HG03139 (cell line): ENCODE results near the gene KIAA1217.
A peak's percentile ranks its signal among the peaks of the same experiment; 100 is the strongest.
"Not testable (repeated sequence)": the region's sequence is repeated elsewhere in the genome, so short reads cannot be mapped to it uniquely, and the experiment has no call there.

Experiments used
- ATAC-seq: cut with Tn5 transposase; IDR thresholded peaks from one replicate; pipeline ENCODE4 v1.9.1; 2021; ENCODE audit not compliant: unreplicated experiment

Gene KIAA1217

DNA sequence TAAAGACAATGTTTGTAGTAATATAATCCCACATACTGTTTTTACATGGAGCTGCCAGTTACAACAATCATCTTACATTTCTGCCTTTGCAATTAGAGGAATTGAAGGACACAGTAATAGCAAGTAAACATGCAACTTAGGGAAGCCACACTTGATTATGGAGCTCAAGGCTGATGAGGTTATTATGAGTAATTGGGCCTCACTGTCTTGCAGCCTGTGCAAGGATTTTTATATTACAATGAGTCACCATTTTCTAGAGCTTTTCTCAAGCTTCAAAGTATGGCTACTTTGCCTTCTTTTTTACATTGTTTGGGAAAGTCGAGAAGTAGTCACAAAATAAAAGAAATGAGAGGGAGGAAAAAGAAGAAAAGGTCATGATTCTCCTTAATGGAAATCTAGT is 226.4 kb downstream of the KIAA1217 start:
- ATAC-seq, result no peak

DNA sequence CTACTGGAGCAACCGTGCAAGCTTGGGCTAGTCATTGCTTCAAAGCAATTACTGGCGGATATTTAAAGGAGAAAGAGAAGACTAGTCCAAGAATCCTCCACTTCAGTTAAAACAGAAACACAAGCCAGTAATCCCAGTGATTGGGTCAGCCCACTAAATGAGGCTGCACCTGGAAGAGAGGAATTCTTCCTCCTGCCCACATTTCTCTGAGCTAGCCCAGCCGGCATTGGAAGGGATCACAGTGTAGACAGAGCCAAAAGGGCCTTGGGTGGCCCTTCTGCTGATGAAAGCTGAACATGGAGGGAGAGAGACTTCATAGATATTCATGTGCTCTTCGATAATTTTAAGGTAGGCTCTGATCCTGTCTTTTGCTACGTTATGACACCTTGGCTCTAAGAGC is 228.4 kb downstream of the KIAA1217 start:
- ATAC-seq, result no peak

DNA sequence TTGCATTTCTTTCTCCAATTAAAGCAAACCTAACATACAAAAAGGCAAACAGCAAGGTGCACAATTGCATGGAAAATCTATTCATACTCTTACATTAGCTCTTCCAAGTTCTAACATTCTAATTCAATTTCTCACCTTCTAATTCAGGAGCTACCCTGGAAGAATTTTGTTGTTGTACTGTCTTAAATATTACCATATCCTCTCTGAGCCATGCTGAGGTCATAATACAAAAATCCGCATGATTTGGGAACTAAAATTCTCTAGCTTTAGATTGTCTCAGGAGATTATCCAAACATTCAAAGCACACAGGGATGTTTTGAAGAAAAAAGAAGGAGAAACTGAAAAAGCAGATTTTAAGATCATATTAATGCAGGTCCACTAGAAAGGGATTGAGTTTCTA is 229.9 kb downstream of the KIAA1217 start:
- no peak for ATAC-seq

DNA sequence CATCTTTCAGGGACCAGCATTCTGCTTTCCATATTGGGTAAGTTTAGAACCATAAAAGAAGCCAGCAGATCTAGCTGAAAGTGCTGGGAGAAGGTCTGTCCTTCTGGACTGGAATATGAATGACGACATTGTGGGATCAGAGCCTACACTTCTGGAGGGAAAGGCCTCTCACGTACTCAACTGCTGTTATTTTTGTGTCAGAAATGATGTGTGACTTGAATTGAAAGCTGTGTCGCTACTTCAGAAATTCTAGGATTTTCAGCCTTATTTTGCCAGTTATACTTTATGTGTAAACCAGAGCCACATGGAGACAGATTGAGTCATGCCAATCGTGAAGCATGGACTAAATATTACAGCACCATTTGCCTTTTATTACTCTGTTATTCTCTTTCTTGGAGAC is 231.0 kb downstream of the KIAA1217 start:
- no peak for ATAC-seq

DNA sequence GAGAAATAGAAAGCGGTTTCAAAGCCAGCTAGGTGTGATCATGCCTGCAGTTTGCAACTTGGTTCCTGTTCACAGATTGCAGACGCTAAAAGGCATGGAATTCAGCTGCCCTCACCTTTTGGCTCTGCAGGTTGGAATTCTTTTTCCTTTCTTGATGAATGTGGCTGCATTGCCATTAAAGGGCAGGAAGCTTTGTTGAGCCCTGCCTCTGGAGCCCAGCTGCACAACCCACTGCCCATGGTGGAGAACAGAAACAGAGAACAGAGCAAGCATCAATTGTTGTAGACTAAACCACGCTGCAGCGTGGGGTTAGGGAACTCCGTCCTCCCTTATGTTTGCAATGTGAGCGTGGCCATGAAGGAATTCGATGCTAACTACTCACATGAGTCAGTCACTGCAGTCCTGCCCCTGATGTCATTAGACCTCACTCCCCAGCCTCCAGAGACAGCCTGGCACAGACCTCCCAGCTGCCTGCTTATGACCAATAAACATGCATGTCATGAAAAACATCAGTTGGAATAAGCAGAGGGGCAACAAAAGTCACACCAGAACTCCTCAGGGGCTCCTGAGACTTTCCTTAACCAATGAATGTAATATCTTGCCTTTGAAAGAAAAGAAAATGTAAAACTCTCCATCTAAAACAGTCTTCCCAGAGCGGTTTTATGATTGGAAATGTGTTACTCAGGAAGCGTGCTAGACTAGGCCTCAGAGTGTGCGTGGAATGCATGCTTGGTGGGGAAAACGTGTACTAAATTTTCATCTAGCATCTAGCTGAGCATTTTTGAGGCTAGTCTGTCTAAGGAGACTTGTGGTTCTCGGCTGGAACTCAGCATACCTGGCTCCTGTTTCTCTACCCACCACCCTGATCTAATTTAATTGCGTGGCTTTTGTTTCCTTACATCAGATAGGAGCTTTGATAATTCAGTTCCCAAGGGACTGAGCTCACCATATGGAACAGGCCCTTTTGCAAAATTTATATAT is 232.2 kb downstream of the KIAA1217 start:
- ATAC-seq, result no peak

DNA sequence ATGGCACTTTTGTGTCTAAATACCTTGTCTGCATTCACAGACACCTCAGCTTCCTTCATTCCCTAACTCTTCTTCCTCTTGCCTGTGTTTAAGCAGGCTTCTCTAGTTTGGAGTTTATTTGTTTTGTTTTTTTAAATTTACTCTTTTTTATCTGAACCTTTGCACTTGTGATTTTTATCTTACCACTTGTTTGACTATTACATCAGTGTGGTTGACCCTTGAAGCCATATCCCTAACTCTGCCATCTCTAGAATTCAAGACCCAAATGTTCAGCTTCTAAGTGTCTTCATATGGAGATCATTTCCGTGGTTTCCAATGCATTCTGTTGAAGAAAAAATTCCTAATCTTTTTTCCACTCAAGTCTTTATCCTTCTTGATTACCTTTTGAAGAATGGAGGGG is 233.3 kb downstream of the KIAA1217 start:
- ATAC-seq, result no peak

DNA sequence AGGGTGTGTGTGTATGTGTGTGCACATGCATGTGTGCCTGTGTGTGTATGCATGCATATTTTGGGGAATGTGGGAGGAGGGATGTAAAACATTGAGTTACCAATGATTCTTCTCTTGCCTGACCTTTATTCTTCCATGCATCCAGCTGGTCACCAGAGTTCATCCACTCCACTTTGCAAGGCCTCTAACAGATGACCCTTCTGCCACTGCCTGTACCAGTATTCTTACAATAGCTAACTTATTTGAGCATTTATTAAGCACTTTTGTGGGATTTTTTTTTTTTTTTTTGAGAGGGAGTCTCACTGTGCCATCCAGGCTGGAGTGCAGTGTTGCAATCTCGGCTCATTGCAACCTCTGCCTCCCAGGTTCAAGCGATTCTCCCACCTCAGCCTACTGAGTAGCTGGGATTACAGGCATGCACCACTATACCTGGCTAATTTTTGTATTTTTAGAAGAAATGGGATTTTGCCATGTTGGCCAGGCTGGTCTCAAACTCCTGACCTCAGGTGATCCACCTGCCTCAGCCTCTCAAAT is 233.8 kb downstream of the KIAA1217 start:
- not testable (repeated sequence) for ATAC-seq

DNA sequence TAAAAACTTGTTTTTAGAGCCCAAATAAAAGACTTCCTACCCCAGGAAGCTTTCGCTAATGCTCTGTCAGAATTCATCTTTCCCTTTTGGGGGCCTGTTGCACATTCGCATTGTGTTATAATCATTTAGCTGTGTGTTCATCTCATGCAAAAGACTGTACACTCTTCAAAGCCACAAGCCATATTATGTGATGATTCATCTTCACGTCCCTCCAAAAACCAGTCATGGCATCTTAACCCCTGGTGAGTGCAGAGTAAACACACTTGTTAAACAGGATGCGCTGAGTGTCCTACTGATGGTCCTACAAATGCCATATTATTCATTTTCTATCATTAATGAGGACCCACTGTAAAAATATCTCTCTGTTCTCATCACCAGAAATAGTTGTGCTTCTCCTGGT is 235.4 kb downstream of the KIAA1217 start:
- ATAC-seq, result no peak

DNA sequence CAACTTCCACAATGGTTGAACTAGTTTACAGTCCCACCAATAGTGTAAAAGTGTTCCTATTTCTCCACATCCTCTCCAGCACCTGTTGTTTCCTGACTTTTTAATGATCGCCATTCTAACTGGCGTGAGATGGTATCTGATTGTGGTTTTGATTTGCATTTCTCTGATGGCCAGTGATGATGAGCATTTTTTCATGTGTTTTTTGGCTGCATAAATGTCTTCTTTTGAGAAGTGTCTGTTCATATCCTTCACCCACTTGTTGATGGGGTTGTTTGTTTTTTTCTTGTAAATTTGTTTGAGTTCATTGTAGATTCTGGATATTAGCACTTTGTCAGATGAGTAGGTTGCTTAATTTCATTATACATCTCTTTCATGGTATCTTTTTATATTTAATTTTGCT is 237.0 kb downstream of the KIAA1217 start:
- not testable (repeated sequence) for ATAC-seq

DNA sequence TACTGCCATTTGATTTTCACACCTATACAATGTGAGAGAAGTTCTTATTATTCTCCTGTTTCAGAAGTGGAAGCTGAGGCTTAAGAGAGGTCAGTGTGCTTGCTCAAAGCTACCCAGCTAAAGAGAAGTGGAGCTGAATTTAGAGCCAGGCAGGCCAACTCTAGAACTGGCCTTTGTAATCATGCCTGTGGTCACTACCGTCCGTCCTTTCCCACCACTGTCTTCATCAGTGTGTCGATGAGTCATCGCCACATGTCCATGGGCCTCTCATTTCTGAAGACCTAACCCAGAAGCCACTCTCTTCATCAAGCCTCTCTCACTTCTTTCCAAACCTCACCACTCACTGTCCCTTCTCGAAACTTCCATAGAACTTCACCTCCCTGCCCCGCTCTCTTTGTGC is 237.8 kb downstream of the KIAA1217 start:
- no peak for ATAC-seq

DNA sequence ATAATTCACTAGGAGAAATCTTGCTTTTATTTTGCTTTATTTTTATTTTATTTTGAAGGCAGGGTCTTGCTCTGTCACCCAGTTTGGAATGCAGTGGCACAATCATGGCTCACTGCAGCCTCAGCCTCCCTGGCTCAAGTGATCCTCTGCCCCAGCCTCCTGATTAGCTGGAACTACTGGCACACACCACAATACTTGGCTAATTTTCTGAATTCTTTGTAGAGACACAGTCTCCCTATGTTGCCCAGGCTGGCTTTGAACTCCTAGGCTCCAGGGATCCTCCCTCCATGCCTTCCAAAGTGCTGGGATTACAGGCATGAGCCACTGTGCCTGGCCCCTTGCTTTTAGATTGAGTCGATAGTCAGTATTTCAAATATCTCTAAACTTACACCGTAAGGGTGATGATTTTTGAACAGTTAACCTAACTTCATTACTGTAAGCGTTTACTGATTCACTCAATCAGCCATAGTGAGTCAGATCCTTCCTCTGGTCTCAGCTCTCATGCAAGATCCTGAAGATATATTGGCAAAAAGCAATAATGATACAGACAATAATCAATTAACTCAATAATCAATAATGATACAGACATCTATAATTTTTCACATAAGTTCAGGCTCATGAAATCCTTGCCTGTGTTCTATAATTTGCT is 239.5 kb downstream of the KIAA1217 start:
- ATAC-seq, result no peak

DNA sequence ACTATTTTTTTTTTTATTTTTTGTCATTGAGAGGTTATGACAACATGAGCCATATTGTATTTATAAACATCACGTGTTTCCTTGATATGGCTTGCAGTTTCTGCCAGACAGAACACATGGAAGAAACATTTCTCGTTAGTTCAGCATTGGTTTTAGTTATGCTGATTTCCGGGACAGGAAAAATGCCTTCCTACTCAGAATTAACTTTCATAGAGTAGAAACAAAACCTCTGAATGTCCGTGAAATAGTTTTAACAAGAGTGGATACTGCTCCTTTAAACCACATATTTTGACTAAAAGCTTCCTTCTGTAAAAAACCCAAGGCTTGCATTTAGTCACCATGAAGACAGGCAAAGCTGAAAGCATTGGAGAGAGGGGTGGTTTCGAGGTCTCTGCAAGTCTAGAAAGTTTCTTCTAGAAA is 240.4 kb downstream of the KIAA1217 start:
- peak; percentile 52 for ATAC-seq

DNA sequence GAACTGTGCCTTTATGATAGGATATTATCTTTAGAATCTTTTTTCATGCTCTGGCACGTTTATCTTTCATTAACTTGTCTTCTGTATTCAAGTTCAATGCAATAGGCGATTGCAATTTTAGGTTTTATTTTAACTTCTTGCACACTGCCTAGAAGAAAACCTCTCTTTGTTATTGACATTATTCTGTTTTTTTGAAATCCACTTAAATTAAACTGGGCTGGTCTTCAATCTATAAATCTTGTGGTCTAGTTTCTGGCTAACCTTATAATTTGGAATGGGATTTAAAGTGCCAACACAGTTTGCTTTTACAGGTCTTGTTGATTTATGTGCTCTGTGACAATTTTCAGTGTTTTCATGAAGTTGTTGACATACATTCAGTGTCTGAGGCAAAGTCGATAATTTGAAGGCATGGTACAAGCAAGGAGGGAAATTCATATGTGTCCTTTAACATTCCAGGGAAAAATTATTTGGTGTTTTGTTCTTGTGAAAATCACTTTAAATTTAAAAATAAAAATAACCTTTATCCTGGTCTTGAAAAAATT is 240.9 kb downstream of the KIAA1217 start:
- no peak for ATAC-seq

DNA sequence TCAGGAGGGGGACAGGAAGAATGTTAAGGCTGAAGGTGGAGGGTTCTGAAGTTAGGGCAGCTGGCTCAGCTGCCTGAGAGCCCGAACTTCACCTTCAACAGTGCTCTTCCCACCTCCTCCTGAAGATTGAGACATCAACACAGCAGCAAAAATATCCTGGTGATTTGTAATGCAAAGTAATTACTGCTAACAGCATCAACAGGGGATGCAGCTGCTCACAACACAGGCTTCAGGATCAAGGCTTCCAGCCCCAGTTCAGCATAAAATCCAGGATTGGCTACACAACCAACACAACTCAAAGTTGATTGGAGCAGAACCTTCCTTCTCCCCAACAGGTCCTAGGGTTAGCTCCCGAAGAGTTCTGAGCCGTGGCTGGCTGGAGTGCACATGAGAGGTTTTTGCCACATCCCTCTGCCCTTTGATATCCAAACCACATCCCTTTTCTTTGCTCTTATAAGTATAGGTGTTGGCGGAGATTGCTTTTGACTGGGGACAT is 242.4 kb downstream of the KIAA1217 start:
- ATAC-seq, result no peak

DNA sequence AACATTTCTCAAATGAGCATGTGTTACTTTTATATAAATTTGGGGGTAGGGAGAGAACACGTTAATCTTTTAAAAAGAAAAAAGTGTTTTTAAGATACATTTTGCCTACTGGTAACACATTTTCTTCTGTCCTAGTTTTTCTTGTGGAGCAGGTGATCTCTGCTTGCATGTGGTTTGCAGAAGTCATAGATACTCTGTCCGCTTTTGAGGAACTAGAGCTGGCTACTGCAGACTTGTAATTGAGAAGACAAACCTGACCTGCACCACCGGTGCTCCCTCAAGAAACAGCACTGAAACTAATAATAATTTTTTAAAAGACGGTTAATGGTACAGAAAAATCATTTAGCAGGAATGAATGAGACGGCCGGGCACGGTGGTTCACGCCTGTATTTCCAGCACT is 243.1 kb downstream of the KIAA1217 start:
- ATAC-seq, result no peak

DNA sequence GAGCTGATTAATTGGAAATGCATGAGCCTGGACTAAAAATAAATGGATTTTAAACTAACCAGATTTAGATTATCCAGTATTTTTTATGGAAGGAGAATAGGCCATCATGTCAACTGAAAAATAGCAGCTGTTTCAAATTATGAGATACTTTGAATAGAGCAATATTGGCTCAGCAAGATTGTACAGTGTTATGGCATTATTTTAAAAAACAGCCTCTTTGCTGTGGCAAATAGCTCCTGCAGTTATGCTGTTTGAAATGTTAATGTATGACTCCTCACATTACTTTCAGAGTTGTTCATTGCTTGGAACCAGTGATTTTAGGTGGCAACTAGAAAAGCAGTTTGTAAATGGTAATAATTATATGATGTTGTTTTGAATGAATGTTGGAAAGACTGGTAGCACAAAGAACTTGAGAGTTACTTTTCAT is 244.5 kb downstream of the KIAA1217 start:
- no peak for ATAC-seq

DNA sequence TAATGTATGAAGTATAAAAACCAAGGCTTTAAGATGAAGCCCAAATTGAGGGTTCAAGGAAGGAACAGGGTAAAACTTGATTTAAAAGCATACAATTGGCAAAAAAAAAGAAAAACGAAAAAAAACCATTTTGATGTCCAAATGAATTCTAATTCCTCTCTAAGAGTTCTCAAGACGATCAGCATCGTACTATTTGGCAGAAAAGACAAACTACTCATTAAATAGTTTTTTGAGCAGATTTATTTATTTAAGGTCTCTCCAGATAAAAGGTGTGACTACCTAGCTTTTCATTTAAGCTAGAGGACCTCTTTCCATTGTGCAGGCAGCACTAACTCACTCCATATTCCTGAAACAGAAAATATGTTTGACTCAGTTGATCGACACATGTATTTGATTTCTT is 245.0 kb downstream of the KIAA1217 start:
- ATAC-seq, result no peak

DNA sequence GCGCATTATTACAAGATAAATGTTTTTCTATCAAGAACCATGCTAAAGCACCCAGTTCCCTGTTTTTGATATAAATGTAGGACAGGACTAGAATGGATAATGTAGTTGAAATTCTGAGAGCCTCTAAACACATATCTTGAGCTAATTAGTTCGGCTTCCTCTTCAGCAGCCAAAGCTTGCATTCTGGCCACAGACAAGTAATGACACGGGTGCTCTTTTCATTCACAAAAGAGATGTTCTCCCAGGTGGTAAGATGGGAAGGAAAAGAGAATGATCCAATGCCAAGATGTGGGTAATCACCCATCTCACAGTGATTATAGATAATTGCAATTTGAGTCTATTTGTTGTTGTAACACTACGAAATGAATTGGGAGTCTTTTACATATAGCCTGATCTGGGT is 246.5 kb downstream of the KIAA1217 start:
- ATAC-seq, result no peak

DNA sequence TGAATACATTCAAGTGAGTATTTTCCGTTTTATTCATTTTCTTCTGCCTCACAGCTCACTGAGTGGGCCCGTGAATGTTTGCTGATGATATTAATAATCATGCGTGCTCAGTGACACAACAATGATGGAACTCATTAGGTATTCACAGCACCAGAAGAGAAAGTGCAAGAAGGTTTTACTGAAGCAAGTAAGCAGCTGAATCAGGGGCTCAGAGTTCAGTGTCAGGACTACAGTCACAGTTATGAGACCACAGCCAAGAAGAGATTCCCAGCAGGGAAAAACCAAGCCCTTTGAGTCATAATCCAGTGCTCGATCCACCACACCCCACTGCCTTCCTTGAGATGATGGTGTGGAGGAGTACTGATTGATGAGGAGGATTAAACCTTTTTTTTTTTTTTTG is 247.4 kb downstream of the KIAA1217 start:
- no peak for ATAC-seq

DNA sequence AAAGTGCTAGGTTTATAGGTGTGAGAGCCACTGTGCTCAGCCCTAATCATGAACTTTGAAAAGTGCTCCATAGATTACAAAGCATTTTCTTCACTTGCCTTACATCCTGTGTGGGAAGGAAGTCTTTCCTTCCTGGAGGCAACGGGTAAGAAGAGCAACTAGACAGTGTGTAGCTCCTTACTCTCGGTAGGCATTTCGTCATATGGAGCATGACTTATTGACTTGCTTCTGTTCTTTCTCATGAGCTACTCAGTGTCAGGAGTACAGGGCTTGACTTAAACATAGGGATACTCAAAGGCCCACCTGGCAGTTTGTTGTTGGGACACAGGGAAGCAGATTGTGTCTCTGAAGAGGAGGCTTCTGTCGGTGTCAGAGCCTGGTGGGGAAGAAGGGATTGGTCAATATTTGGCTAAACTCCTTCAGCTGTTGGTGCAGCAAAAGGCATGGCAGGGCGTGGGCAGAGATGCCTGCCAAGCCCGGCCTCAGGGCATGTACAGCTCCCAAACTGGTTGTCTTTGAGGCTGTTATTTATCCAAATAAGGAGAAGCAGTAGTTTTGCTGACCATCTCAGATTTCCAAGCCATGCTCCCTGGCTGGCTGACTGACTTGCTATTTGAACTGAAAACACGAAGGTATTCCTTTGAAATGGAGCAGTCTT is 248.9 kb downstream of the KIAA1217 start:
- ATAC-seq, result no peak

DNA sequence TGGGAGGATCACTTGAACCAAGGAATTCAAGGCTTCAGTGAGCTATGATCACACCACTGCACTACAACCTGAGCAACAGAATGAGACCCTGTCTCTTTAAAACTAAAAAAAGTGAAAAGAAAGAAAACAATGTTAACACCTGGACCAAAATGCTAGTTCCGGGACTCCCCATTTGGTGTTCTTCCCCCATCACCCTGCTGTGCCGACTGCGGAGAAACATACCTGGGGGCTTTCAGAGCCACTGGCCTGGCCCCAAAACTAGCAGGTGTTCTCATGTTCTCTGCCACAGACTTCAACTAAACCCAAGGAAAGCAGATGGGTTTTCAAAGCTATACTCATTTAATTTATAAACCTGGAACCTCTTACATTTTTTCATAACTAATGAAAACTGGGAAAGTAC is 250.9 kb downstream of the KIAA1217 start:
- ATAC-seq, result no peak
